22Rv1 (cell line): ENCODE results near the gene SPRYD7.

Source experiments
- ZFX ChIP-seq: fragments of 450-650 bp; IDR thresholded peaks from 2 replicates; pipeline ENCODE4 v1.6.1; 2017; ENCODE audit warnings: antibody characterized with exemption, borderline replicate concordance
- TF ChIP-seq, protein P1 (sequence below): fragments of 450-650 bp; IDR thresholded peaks from 2 replicates; pipeline ENCODE4 v1.5.1; 2017; ENCODE audit warnings: mild to moderate bottlenecking

DNA sequence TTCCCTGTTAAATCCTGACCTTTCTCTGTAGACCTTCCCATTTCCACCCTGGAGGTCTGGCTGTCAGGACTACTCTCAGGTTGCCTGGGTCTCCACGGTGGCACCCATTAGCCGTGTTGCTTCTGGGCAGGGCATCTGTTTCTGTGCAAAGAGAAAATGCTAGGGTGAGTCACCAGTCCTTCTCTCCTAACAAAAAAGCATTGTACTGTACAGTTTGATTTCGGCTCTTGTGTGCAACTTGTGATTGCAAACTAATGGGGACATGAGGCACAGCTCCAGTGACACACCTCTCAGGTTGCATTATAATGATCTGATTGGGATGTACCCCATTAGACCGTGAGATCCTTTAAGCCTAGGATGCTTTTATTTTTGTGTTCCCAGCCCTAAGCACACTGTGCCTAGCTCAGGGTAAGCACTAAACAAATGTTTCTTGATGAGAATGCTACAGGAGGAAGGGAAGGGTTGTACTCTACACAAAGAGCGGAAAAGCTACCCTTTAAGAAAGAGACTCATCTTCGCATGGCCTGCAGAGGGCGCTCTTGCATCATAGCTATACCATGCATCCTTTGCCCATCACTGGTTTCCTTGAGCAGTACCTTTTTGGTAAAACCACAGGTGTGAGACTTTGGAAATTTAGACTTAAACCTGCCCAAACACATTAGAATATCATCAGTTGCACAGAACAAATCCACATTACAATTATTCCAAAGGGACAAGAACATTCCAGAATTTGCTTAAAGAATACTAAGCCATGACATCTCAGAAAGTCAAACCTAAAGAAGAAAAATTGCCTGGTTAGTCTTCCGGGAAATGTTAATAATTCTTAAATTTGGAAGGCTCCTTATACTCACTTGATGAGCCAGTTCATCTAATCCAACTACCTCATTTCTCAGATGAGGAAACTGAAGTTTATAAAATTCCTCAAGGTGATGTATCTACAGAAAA lies 40.4 kb upstream of the SPRYD7 start:
- TF ChIP-seq, protein P1, sequence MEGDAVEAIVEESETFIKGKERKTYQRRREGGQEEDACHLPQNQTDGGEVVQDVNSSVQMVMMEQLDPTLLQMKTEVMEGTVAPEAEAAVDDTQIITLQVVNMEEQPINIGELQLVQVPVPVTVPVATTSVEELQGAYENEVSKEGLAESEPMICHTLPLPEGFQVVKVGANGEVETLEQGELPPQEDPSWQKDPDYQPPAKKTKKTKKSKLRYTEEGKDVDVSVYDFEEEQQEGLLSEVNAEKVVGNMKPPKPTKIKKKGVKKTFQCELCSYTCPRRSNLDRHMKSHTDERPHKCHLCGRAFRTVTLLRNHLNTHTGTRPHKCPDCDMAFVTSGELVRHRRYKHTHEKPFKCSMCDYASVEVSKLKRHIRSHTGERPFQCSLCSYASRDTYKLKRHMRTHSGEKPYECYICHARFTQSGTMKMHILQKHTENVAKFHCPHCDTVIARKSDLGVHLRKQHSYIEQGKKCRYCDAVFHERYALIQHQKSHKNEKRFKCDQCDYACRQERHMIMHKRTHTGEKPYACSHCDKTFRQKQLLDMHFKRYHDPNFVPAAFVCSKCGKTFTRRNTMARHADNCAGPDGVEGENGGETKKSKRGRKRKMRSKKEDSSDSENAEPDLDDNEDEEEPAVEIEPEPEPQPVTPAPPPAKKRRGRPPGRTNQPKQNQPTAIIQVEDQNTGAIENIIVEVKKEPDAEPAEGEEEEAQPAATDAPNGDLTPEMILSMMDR, result peak; percentile 94
- no peak for TF ChIP-seq ZFX
